HepG2 (cell line): Measurements from ENCODE around the gene GSTP1. TPM values are rescaled to one million over a fixed set of nuclear protein-coding genes. Genes with fewer than 3 reads are reported as not detected.

Experiments used
- DZIP1 ChIP-seq: sonication (generic); formaldehyde crosslinking; IDR thresholded peaks from 2 replicates; pipeline ENCODE4 v1.5.0; 2020; ENCODE audit warnings: mild to moderate bottlenecking, missing genetic modification reagents
- GATAD2A ChIP-seq: IDR thresholded peaks from 2 replicates; pipeline ENCODE4 v1.6.1; 2016
- NCOR1 ChIP-seq: fragments of 200-600 bp; sonication (generic); IDR thresholded peaks from 2 replicates; pipeline ENCODE4 v1.7.0; 2017; ENCODE audit warnings: antibody characterized with exemption, low read length, borderline replicate concordance
- NR0B2 ChIP-seq: sonication (generic); formaldehyde crosslinking; IDR thresholded peaks from 2 replicates; pipeline ENCODE4 v1.4.0; 2020; ENCODE audit warnings: mild to moderate bottlenecking, missing genetic modification reagents
- RAD51 ChIP-seq: fragments of 450-650 bp; IDR thresholded peaks from 2 replicates; pipeline ENCODE4 v1.6.1; 2016; ENCODE audit warnings: borderline replicate concordance
- RERE ChIP-seq: IDR thresholded peaks from 2 replicates; pipeline ENCODE4 v1.6.1; 2016; ENCODE audit warnings: low read depth, missing genetic modification reagents, missing compliant biosample characterization
- REST ChIP-seq, 2 experiments: IDR thresholded peaks; 2 replicates each; pipeline ENCODE4 v1.6.1; 2011 to 2012; ENCODE audit warnings: low read length in 2 of 2, borderline replicate concordance in 1 of 2, low read depth in 1 of 2, mild to moderate bottlenecking in 1 of 2, moderate library complexity in 1 of 2
- RFXAP ChIP-seq: sonication (generic); formaldehyde crosslinking; IDR thresholded peaks from 2 replicates; pipeline ENCODE4 v1.4.0; 2020; ENCODE audit warnings: missing genetic modification reagents, borderline replicate concordance
- SCMH1 ChIP-seq: sonication (generic); formaldehyde crosslinking; IDR thresholded peaks from 2 replicates; pipeline ENCODE4 v1.9.0; 2021; ENCODE audit warnings: missing genetic modification reagents, mild to moderate bottlenecking, borderline replicate concordance
- SIX4 ChIP-seq: sonication (generic); formaldehyde crosslinking; IDR thresholded peaks from 2 replicates; pipeline ENCODE4 v1.4.0; 2020; ENCODE audit warnings: missing genetic modification reagents
- ZC3H13 ChIP-seq: sonication (generic); formaldehyde crosslinking; IDR thresholded peaks from 2 replicates; pipeline ENCODE4 v1.8.1; 2023; ENCODE audit warnings: mild to moderate bottlenecking, missing genetic modification reagents, moderate library complexity
- ZNF343 ChIP-seq: sonication (generic); formaldehyde crosslinking; IDR thresholded peaks from 2 replicates; pipeline ENCODE4 v1.4.0; 2020; ENCODE audit warnings: mild to moderate bottlenecking, missing genetic modification reagents
- ZNF547 ChIP-seq: sonication (generic); formaldehyde crosslinking; IDR thresholded peaks from 2 replicates; pipeline ENCODE4 v1.5.1; 2020; ENCODE audit warnings: mild to moderate bottlenecking, missing genetic modification reagents
- ZNF639 ChIP-seq: conservative IDR thresholded peaks from 2 replicates; pipeline ENCODE4 v1.6.1; 2018; ENCODE audit warnings: missing genetic modification reagents
- polyA plus RNA-seq, 8 experiments: library from polyadenylated mRNA; depleted of rRNA in 3 of 8; stranded (reverse) in 7 of 8; unstranded in 1 of 8; fragments of >200 nt; fragmentation: Illumina TruSeq in 4 of 8; extraction: Trizol in 4 of 8; gene quantifications; 2 replicates each; pipeline versions ENCODE4 v1.2.1 to v1.2.3, GENCODE V29; 2011 to 2016; ENCODE audit warnings: low read depth in 4 of 8, missing spikeins in 1 of 8, mixed read lengths in 1 of 8; ENCODE audit not compliant: insufficient read depth in 1 of 8
- total RNA-seq, 5 experiments: library from RNA; depleted of rRNA; stranded (reverse); fragments of >200 nt; fragmentation: Illumina TruSeq; extraction: Trizol; gene quantifications; 2 replicates each; pipeline ENCODE4 v1.2.3, GENCODE V29; 2016; ENCODE audit warnings: low read depth in 1 of 5

GSTP1 gene
- total and polyA plus RNA-seq, 2 of the 13 experiments (the other 11 are each of a cell fraction or from before 2014, with no cell fraction given): not detected

- no peak for TF ChIP-seq DZIP1
- no peak for TF ChIP-seq ZNF343
- TF ChIP-seq RERE (CRISPR knock-in tag): no peak
- TF ChIP-seq ZNF547 (CRISPR knock-in tag): peak; percentile 63; the same call in 1 of the 2 replicates
- no peak for TF ChIP-seq NR0B2 (CRISPR knock-in tag)
- peak; percentile 75; the same call in 1 of the 2 replicates for TF ChIP-seq RFXAP (CRISPR knock-in tag)
- 0 out of 2 replicates have a peak, but pooled peaks have one; percentile 72 for TF ChIP-seq ZC3H13 (CRISPR knock-in tag)
- peak; percentile 71 for TF ChIP-seq GATAD2A (CRISPR knock-in tag)
- peak in 1 of 2 experiments; percentile 2; a peak in 1 of 4 replicates for TF ChIP-seq REST (IDR thresholded peaks at IDR 0.05; ENCODE audit: borderline replicate concordance in 1 of 2, low read depth in 1 of 2, low read length in 2 of 2)
- peak; percentile 69; the same call in 1 of the 2 replicates for TF ChIP-seq ZNF639 (CRISPR knock-in tag)
- TF ChIP-seq NCOR1: 0 out of 2 replicates have a peak, but pooled peaks have one; percentile 39
- no peak for TF ChIP-seq SCMH1 (CRISPR knock-in tag)
- no peak for TF ChIP-seq RAD51
- TF ChIP-seq SIX4: no peak
Measured at GRCh38 chr11:67630228-67630942, 46.8 kb downstream of the GSTP1 start (continued).
